Keratinocyte (primary cell): ENCODE measurements around the gene TSACC.

Source experiments
- CTCF ChIP-seq, 3 experiments: IDR thresholded peaks in 1 of 3; conservative IDR thresholded peaks in 1 of 3; optimal IDR thresholded peaks in 1 of 3; 2 replicates in 2 of 3; 3 replicates in 1 of 3; pipeline versions ENCODE3 to v1.5.1; 2011; ENCODE audit warnings: low read length in 3 of 3, mild to moderate bottlenecking in 3 of 3, moderate library complexity in 2 of 3, control low read depth in 1 of 3, inconsistent platforms in 1 of 3; ENCODE audit not compliant: insufficient read depth in 2 of 3; ENCODE audit errors: extremely low read depth in 1 of 3
- EZH2 ChIP-seq: IDR thresholded peaks from one replicate; pipeline ENCODE4 v1.6.1; 2012; ENCODE audit warnings: inconsistent platforms, mild to moderate bottlenecking, low read length, moderate library complexity

GRCh38 chr1:156289857-156290256 is 48.5 kb upstream of the TSACC start:
- TF ChIP-seq CTCF (optimal IDR thresholded peaks at IDR 0.05 in 1 of 3, IDR thresholded peaks at IDR 0.05 in 1 of 3, conservative IDR thresholded peaks at IDR 0.05 in 1 of 3; ENCODE audit: extremely low read depth in 1 of 3, insufficient read depth in 2 of 3, low read length in 3 of 3) (no peak), EZH2 (no peak)
